Esophagus squamous epithelium (tissue), 4 donors: ENCODE measurements around the gene MDGA2.

Experiments
- CTCF ChIP-seq, 6 experiments: fragments of 450-650 bp in 4 of 6; fragments of 200-600 bp in 2 of 6; sonication (generic) in 2 of 6; IDR thresholded peaks; one replicate each; pipeline ENCODE4 v1.5.1; 2016 to 2019; ENCODE audit warnings: antibody characterized with exemption in 6 of 6, mild to moderate bottlenecking in 4 of 6, moderate library complexity in 4 of 6
- POLR2A ChIP-seq, 4 donors: fragments of 450-650 bp; IDR thresholded peaks; one replicate each; pipeline ENCODE4 v1.6.1; 2017; ENCODE audit warnings: antibody characterized with exemption in 4 of 4, mild to moderate bottlenecking in 4 of 4, moderate library complexity in 3 of 4

- no peak for TF ChIP-seq CTCF (IDR thresholded peaks at IDR 0.05)
- no peak for TF ChIP-seq POLR2A (IDR thresholded peaks at IDR 0.05)
Observed at GRCh38 chr14:47257013-47257412, 418.4 kb downstream of the MDGA2 start.
